G401 (cell line): ENCODE data around the gene TELO2. TPM values are rescaled to one million over a fixed set of nuclear protein-coding genes. Genes with fewer than 3 reads are reported as not detected.

Experiments used
- DNase-seq: peaks from one replicate; pipeline ENCODE4 v3.0.0-alpha.2; 2015; ENCODE audit warnings: low spot score
- in situ Hi-C: cut with HindIII; loops from 2 replicates; pipeline ENCODE4 v1.10.0; 2016; ENCODE audit warnings: low sequenced_read_pairs, mixed read lengths
- total RNA-seq: library from RNA; depleted of rRNA; stranded (reverse); fragments of >200 nt; shearing (Covaris generic); gene quantifications from 2 replicates; pipeline ENCODE4 v1.2.3, GENCODE V29; 2014

Gene TELO2
- total RNA-seq, 1 experiment from 2014 or later = 97.8 TPM

DNA sequence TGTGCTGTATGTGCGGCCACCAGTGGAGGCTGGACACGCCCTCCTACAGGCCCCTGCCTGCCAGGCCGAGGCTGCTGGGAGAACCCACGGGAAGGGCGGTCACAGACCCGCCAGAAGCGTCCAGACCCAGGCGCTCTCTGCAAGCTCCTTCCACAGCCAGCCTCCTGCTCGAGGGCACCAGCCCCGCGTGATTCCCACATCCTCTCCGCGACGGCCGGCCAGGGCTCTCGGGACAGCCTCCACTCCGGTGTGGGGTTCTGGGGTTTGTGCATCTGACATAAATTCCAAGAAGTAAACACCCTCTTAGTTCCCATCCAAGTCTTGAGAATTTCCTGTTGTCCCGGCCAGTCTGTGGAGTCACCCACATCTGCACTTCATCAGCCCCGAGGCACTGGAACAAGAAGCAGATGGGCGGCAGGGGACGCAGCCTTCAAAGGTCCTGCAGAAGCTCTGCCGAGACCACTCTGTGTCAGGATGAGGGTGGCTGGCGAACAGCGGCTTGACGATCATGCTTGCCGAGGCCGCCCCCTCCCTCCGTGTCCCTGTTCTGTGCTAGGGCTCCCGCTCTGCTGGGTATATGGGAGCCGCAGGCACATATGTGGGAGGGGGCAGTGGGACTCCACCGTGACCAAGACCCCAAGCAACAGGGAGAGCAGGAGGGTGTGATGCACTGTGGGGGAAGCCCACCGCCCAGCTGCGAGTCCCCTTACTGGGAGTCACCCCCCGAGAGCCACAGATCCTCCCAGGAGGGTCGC, 37.9 kb downstream of the TELO2 start:
- no peak for DNase-seq
- in situ Hi-C loops = no loop called here

DNA sequence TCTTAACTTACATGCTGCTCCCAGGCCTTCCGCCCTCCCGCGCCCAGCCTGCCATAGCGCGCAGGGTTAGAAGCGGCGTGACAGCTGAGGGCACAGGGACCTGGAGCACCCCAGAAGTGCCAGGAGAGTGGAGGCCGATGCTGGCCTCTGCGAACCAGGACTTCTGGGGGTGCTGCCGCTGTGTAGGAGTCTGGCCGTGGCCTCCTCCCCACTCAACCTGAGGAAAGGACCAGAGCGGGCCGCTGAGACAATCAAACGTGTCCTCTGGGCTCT, 38.4 kb downstream of the TELO2 start:
- in situ Hi-C loops = no loop called here
- no peak for DNase-seq

DNA sequence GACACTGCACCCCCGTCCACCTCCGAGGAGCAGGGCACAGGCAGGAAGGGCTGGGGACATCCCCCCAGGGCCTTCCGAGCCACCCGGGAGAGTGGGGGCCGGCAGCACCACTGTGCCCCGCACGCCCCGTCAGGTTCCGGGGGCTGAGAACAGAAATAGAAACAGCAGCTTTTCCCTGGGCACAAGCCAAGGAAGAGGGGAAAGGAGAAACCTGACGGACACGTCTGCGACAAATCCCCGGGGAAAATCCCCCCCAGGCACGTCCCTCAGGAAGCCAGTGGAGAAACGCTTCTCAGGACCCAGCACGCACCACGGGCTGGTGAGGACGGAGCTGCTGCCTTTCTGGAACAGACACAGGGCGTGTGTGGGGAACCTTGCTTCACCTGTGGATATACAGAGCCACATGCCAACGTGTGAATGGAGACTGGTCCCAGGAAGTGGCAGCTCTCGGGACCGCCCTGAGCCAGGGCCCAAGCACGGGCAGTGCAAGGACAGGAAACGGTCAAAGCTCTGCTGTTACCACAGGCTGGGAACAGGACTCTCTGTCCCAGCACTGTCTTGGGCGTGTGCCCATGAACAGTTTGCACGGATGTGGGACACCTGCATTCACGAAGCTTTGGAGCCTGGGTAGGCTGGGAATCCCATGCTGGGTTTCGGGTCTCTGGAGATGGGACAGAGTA, 39.1 kb downstream of the TELO2 start:
- in situ Hi-C loops = no loop called here
- DNase-seq = peak; percentile 74

DNA sequence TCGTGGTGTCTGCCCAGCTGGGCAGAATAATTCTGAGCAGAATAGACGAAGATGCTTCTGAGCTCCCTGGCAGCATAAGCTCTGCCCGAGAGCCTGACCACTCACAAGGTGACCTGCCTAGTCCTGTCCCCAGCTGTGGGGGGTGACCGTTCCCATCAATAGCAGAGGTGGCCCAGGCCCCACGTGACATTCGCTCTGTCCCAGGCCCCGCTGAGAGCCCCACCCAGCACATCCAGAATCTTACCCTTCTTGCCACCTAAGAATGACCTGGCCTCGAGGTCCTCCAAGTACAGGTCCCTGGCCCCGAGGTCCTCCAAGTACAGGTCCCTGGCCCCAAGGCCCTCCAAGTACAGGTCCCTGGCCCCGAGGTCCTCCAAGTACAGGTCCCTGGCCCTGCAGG, 39.6 kb downstream of the TELO2 start:
- in situ Hi-C loops = no loop called here
- no peak for DNase-seq

DNA sequence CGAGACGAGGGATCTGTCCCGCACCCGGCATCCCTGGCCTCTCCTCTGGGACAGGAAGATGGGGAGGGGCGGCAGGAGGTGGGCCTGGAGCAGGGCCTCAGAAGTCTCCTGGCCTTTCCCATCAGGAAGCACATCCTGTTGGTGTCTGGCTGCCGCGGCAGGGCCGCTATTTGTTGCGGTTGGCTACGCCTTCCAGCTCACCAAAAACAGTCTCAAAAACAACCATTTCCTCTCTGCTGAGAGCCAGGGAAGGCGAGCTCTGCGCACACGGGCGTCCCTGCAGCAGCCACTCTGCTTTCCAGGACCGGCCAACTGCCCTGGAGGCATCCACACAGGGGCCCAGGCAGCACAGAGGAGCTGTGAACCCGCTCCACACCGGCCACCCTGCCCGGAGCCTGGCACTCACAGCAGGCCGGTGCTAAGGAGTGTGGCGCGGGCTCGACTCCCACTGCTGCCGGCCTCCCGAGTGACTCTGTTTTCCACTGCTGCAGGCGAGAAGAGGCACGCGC, 40.3 kb downstream of the TELO2 start, which contains the start of gene TMEM204:
TMEM204 (plus strand) TSS at position 224 of the 509 bp plus-strand sequence. CDS start 610 bp downstream, outside the sequence.
- DNase-seq = no peak
- in situ Hi-C loops = no loop called here

DNA sequence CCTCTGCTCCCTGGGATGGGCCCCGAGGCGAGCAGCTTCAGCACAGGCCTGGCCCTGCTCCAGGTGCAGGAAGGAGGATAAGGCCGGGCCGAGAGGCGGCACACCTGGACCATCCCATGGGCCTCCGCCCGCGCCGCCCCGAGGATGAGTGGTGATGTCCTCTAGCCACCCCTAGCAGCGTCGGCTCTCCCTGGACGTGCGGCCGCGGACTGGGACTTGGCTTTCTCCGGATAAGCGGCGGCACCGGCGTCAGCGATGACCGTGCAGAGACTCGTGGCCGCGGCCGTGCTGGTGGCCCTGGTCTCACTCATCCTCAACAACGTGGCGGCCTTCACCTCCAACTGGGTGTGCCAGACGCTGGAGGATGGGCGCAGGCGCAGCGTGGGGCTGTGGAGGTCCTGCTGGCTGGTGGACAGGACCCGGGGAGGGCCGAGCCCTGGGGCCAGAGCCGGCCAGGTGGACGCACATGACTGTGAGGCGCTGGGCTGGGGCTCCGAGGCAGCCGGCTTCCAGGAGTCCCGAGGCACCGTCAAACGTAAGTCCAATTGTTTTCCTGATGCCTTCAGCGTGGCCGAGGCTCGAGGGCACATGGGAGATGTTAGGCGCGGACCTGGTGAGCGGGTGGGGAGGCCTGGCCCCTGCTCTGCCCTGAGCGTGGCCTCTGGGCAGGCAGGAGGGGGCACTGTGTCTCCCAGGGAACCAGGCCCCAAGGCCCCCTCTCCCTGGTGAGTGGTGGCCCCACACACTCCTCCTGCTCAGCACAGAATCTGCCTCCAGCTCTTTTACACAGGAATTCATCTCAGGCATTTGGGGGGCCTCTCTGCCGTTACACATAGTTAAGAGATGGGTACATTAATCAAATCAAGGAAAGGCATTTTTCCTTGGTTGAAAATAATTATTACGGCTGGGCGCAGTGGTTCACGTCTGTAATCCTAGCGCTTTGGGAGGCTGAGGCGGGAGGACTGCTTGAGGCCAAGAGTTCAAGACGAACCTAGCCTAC, 41.2 kb downstream of the TELO2 start:
- DNase-seq = no peak
- in situ Hi-C loops = no loop called here

DNA sequence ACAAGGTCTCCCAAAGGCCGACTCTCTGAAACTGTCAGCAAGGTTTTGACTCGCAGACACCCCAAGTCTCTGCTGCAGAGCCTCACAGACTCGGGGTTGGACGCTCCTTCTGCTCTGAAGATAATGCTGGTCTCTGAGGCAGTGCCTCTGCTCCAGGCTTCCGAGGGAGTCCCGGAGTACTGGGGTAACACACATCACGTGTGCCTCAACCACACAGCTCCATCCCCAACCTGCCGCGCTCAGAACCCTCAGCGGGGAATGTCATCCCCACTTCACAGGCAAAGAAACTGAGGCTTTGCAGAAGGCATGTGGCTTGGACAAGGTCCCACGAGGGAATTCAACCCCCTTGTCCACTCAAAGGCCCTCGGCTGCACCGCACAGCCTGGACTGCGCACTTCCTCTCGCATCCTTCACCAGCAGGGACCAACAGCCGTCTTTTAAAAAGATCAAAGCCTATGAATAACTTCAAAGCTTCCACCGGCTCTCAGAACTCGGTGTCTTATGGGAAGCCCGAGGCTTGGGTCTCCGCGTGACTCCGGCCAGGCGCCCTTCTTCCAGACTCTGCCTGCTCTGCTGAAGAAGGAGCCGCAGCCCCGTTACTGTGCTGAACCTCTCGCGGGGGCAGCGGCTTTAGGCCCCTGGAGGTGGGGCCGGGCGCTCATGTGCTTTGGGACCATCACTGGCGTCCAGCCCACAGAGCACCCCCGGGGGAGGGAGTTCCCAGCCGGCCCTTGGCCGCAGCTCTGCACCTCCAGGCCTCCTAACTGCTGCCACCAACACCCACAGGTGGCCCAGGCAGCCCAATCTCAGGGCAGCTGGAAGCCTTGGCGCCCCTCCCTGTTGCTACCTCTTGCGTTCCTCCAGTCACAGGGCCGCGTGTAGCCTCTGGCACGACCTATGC, 42.5 kb downstream of the TELO2 start:
- no peak for DNase-seq
- in situ Hi-C loops = no loop called here

DNA sequence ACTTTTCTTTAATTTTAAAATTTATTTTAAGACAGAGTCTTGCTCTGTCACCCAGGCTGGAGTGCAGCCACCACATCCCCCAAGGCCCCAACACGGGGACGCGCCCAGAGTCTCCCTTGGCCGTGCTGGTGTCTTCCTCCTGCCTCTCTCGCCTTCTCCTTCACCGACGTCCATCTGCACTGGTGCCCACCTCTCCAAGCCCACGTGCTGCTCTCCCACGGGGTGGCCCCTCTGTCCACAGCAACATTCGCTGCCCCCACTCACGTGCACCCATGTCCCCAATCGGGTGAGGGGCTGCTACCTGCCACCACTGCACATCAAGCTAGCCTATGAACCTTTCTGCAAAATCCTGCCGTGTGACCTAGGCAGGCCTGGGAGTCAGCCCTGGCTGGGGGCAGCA, 43.4 kb downstream of the TELO2 start:
- DNase-seq = no peak
- in situ Hi-C loops = no loop called here

DNA sequence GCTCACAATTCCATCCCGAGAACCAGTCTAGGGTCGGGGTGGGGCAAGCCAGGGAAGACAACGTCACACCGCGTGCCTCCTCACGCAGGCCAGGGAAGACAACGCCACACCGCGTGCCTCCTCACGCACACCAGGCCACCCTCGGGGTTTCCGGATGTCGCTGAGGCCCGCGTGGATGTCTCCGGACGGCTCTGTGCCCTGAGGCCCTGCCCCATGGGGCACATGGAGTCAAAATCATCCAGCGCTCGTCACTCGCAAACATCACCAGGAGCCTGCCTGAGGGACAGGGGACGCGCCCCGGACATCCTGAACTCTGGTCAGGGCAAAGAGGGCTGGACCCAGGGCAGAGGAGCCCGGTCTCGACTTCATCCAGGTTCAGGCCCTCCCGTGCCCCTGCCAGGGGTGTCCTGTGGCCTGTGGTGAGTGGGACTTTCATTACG, 44.0 kb downstream of the TELO2 start:
- no peak for DNase-seq
- in situ Hi-C loops = no loop called here

DNA sequence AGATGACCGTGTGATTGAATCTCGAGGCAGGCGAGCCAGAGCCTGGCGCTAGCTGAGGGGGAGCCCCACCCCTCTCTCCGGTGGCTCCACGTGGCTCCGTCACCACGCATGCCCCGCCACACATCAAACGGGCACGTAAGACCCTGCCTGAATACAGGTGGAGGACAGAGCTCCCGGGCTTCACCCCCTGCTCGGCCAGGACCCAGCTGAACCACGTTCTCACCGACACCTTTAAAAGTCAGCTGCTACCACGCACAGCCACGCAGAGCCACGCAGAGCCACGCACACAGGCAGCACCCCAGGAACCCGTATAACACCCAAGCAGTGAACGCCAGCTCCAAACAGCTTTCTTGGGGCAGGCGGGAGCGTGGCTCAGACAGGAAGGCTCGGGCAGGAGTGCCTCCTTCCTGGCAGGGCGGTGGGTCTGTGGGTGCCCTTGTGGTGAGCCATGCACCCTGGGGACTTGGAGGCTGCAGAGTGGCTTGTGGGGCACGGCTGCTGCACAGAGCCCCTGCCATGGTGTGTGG, 44.7 kb downstream of the TELO2 start:
- in situ Hi-C loops = no loop called here
- no peak for DNase-seq

DNA sequence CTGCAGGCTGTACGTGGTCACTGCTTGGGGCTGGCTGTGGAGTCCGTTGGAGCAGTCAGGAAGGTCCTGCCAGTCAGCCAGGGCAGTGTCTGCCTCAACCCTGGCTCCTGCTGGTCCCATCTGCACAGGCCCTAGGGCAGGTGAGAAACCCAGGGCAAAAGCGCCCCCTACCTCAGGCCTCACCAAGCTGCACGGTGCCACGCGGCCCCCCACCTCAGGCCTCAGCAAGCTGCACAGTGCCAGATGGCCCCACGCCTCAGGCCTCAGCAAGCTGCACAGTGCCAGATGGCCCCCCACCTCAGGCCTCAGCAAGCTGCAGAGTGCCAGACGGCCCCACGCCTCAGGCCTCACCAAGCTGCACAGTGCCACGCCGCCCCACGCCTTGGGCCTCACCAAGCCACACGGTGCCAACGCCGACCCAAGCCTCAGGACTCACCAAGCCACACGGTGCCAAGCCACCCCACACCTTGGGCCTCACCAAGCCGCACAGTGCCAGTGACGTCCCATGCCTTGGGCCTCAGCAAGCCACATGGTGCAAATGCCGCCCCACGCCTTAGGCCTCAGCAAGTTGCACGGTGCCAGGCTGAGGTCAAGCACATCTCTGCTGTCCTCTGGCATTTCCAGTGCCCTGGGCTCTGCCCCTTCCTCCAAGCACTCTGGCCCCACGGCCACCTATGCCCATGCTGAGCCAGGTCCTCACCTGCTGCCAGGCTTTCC, 45.8 kb downstream of the TELO2 start:
- in situ Hi-C loops = no loop called here
- peak; percentile 88 for DNase-seq

DNA sequence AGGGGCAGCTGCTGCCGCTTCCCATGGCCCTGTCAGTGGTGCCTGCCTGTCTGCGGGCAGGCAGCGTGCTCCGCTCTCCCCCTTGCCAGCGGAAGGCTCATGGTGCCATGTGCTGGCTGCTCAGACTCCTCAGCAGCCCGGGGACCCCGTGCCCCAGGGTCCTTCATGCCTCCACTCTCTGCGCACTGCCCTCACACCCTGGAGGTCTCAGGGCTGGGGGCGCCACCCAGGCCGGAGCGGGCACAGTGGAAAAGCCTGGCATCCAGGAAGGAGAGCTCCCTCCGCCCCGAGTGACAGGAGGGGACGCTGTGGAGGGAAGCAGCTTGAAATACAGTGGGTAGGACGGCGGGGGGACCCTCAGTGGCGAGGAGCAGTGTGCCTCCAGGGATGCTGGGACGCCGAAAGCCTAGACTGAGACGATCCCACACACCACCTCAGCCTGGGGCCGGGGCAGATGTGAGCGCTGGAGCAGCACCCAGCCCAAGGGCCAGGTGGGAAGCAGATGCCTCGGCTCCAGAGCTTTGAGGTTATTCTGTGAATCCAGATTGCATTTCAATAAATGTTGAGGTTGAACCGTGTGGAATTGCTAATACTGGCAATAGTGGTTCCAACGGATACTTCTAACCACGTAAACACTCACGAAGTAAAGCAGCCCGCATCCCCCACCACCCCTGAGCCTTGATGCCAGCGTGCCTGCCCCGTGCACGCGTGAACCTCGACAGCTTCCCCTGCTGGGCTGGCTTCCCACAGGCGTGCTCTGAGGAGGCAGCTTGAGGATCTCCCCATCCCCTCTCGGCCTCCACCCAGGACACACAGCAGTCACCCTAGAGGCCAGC, 46.8 kb downstream of the TELO2 start:
- DNase-seq = no peak
- in situ Hi-C loops = no loop called here

DNA sequence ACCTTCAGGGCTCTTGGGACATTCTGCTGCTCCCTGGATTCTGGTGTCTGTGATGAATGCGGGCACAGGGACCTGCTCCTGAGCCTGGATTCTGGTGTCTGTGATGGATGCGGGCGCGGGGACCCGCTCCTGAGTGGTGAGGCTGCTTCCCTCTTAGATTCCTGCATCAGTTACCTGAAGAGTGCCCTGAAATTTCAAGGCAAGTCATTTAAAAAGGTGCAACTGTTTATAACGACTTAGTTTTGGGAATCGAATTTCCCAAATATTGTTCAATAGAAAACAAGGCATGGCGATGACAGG, 47.3 kb downstream of the TELO2 start:
- in situ Hi-C loops = no loop called here

DNA sequence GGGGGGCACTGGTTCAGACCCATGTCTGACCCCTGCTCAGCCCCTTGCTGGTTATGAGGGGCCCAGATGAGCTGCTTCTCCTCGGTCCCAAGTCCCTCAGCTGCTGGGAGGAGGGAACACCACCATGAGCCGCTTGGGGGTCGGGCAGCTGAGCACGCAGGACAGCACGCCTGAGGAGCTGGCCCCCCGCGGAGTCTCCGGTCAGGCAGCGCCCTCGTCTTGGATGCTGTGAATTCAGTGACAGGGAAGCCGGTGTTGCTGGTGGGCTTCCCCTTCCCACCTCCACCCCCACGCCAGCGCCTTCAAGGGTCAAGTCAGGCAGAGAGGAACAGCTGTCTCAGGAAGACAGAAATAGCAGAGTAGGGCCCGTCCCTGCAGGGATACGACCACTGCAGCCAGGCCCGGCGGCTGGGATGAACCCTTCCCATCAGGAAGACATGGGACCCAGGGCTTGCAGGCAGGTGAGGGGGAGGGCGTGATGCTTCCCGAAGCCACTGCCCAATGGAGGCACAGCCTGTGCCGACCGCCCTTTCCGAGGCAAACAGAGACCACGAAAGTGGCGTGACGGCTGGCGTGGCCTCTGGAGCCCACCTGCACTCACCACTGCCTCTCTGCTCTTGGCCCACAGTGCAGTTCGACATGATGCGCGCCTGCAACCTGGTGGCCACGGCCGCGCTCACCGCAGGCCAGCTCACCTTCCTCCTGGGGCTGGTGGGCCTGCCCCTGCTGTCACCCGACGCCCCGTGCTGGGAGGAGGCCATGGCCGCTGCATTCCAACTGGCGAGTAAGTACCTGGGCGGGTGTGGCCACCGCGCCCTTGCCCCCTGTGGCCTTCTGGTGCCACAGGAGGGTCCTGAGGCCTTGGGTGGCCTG, 48.4 kb downstream of the TELO2 start:
- DNase-seq = no peak
- in situ Hi-C loops = no loop called here

More for the DNA sequence above, 47.3 kb downstream of the TELO2 start:
- no peak for DNase-seq

DNA sequence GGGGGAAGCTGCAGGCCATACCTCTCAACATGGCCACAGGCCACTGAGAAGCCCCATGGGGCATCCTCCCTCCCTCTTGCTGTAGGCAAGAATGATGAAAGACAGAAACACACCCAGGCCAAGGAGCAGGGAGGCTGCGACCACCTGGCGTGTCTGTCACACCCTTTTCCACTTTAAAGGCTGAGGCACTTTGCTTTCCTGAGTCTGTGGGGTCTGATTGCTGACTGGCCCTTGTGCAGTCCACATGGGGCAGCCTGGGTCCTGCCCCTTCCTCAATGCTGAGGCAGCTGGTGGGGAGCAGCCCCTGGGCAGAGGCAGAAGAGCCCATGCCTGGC, 49.0 kb downstream of the TELO2 start:
- in situ Hi-C loops = no loop called here
- DNase-seq = no peak

DNA sequence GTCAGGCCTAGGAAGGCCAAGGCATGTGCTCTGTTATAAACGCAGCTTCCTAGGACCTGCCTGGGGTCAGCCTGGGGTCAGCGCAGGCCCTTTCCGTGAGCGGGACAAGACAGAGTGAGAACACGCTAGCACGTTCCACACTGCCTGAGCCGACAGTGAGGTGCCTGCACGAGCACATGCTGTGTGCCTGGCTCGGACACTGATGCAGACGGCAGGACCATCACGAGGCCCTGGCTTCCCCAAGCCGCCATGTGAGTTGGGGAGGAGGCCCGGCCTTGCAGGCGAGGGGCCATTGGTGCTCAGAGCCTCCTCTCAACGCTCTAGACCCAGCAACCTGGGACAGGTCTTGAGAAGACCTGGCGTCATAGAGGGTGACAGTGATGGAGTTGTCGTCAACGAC, 49.4 kb downstream of the TELO2 start:
- in situ Hi-C loops = no loop called here

More for the DNA sequence above, 49.4 kb downstream of the TELO2 start:
- DNase-seq = no peak
